ENCODE results near the gene INCENP. TPM values are rescaled to one million over a fixed set of nuclear protein-coding genes. Genes with fewer than 3 reads are reported as not detected.
"Not testable (repeated sequence)": the region's sequence is repeated elsewhere in the genome, so short reads cannot be mapped to it uniquely, and the experiment has no call there.

INCENP gene
- total RNA-seq, 6 experiments from 2014 or later: 32.3 to 60.0 (median 54.1) TPM

GRCh38 chr11:62181097-62181496 is 57.3 kb downstream of the INCENP start:
- H3K4me3 Mint-ChIP-seq: no peak overlapping the region
- TF ChIP-seq CTCF (IDR thresholded peaks at IDR 0.05): no peak
- H3K4me1 Mint-ChIP-seq (ENCODE audit: low read depth): no peaks in the 10 kb centered on the region
- no peaks in the 10 kb centered on the region; the same call in 1 of the 2 replicates for H3K36me3 Mint-ChIP-seq (ENCODE audit: low read depth)
- peaks cover 4% of the 10 kb centered on the region; the same call in 1 of the 2 replicates for H3K9me3 Mint-ChIP-seq
- H3K27ac Mint-ChIP-seq: no peak overlapping the region
- peaks cover 24% of the 10 kb centered on the region for H3K27me3 Mint-ChIP-seq (ENCODE audit: insufficient read depth)
- DNase-seq: no peak

GRCh38 chr11:62182147-62182891 is 58.5 kb downstream of the INCENP start:
- Mint-ChIP-seq H3K4me1 (ENCODE audit: low read depth) (no peaks in the 10 kb centered on the region), H3K4me3 (no peak overlapping the region), H3K9me3 (peaks cover 4% of the 10 kb centered on the region; the same call in 1 of the 2 replicates), H3K36me3 (ENCODE audit: low read depth) (no peaks in the 10 kb centered on the region; the same call in 1 of the 2 replicates), H3K27me3 (ENCODE audit: insufficient read depth) (peaks cover 20% of the 10 kb centered on the region), H3K27ac (no peak overlapping the region)
- no peak for DNase-seq
- no peak for TF ChIP-seq CTCF (IDR thresholded peaks at IDR 0.05)

GRCh38 chr11:62186195-62186594 is 62.4 kb downstream of the INCENP start:
- Mint-ChIP-seq H3K27ac (no peak overlapping the region), H3K36me3 (ENCODE audit: low read depth) (no peaks in the 10 kb centered on the region; the same call in 1 of the 2 replicates), H3K4me1 (ENCODE audit: low read depth) (no peaks in the 10 kb centered on the region), H3K9me3 (peaks cover 4% of the 10 kb centered on the region; the same call in 1 of the 2 replicates), H3K27me3 (ENCODE audit: insufficient read depth) (peaks cover 31% of the 10 kb centered on the region), H3K4me3 (no peak overlapping the region)
- TF ChIP-seq CTCF (IDR thresholded peaks at IDR 0.05): no peak
- no peak for DNase-seq

GRCh38 chr11:62190011-62190410 is 66.2 kb downstream of the INCENP start, which contains the start of gene SCGB1D1:
Gene SCGB1D1, plus strand, starts transcription at chr11:62190216. Its CDS starts 69 bp downstream, at chr11:62190285.
- Mint-ChIP-seq H3K27ac (no peak within 1 kb of the TSS), H3K27me3 (ENCODE audit: insufficient read depth) (peaks cover 34% of the 10 kb centered on the region)

GRCh38 chr11:62193952-62194351 is 70.1 kb downstream of the INCENP start:
- no peak for DNase-seq
- TF ChIP-seq CTCF (IDR thresholded peaks at IDR 0.05): no peak
- Mint-ChIP-seq H3K4me1 (ENCODE audit: low read depth) (no peaks in the 10 kb centered on the region), H3K4me3 (no peak overlapping the region), H3K9me3 (no peaks in the 10 kb centered on the region), H3K27ac (no peak overlapping the region), H3K27me3 (ENCODE audit: insufficient read depth) (peaks cover 35% of the 10 kb centered on the region), H3K36me3 (ENCODE audit: low read depth) (no peaks in the 10 kb centered on the region)

More at GRCh38 chr11:62190011-62190410, 66.2 kb downstream of the INCENP start, which contains the start of gene SCGB1D1:
- Mint-ChIP-seq H3K9me3 (no peaks in the 10 kb centered on the region), H3K4me3 (no peak within 1 kb of the TSS), H3K4me1 (ENCODE audit: low read depth) (no peaks in the 10 kb centered on the region), H3K36me3 (ENCODE audit: low read depth) (no peaks in the 10 kb centered on the region; the same call in 1 of the 2 replicates)
- no peak for TF ChIP-seq CTCF (IDR thresholded peaks at IDR 0.05)
- no peak for DNase-seq

GRCh38 chr11:62195010-62195409 is 71.2 kb downstream of the INCENP start:
- not testable (repeated sequence) for H3K9me3 Mint-ChIP-seq; H3K36me3 Mint-ChIP-seq (ENCODE audit: low read depth); H3K27ac Mint-ChIP-seq; DNase-seq; H3K4me3 Mint-ChIP-seq; H3K4me1 Mint-ChIP-seq (ENCODE audit: low read depth)
- H3K27me3 Mint-ChIP-seq (ENCODE audit: insufficient read depth): peaks cover 26% of the 10 kb centered on the region
